Stimulated activated CD4-positive, alpha-beta T cell treated with anti-CD3 and anti-CD28 coated beads, Interleukin-4, amount 100 ng/mL, for 4 hours (primary cell): Measurements from ENCODE around the gene ZNRF2.
"Not testable (repeated sequence)": the region's sequence is repeated elsewhere in the genome, so short reads cannot be mapped to it uniquely, and the experiment has no call there.

Source experiments
- DNase-seq, 2 experiments: peaks; one replicate each; pipeline ENCODE4 v3.0.0-alpha.2; 2020

ZNRF2 gene

GRCh38 chr7:30263090-30263710 is 21.2 kb upstream of the ZNRF2 start:
- no peak for DNase-seq

- DNase-seq, result no peak
These were observed 20.3 kb upstream of the ZNRF2 start for GRCh38 chr7:30264052-30264451.

- DNase-seq, result not testable (repeated sequence)
These were observed 19.2 kb upstream of the ZNRF2 start for GRCh38 chr7:30265189-30265588.

- no peak for DNase-seq
These were observed 17.7 kb upstream of the ZNRF2 start for GRCh38 chr7:30266686-30267085.

GRCh38 chr7:30268586-30268985 is 15.8 kb upstream of the ZNRF2 start:
- DNase-seq, result no peak

GRCh38 chr7:30269490-30269889 is 14.9 kb upstream of the ZNRF2 start:
- no peak for DNase-seq

GRCh38 chr7:30270921-30271320 is 13.5 kb upstream of the ZNRF2 start:
- no peak for DNase-seq

- DNase-seq, result no peak
These were observed 12.3 kb upstream of the ZNRF2 start for GRCh38 chr7:30272126-30272525.

GRCh38 chr7:30273552-30273951 is 10.8 kb upstream of the ZNRF2 start:
- DNase-seq, result no peak

GRCh38 chr7:30274641-30275040 is 9.8 kb upstream of the ZNRF2 start:
- DNase-seq, result no peak

GRCh38 chr7:30276203-30276900 is 8.0 kb upstream of the ZNRF2 start:
- peak; percentile 5 to 39 for DNase-seq

GRCh38 chr7:30278376-30278775 is 6.0 kb upstream of the ZNRF2 start:
- no peak for DNase-seq

GRCh38 chr7:30278849-30279652 is 5.3 kb upstream of the ZNRF2 start:
- no peak for DNase-seq

- no peak for DNase-seq
These were observed 4.8 kb upstream of the ZNRF2 start for GRCh38 chr7:30279653-30279904.

- DNase-seq, result no peak
These were observed 3.8 kb upstream of the ZNRF2 start for GRCh38 chr7:30280631-30281030.

- no peak for DNase-seq
These were observed 3.1 kb upstream of the ZNRF2 start for GRCh38 chr7:30281263-30281662.

- no peak for DNase-seq
These were observed 2.6 kb upstream of the ZNRF2 start for GRCh38 chr7:30281791-30282190.

GRCh38 chr7:30282735-30283134 is 1.7 kb upstream of the ZNRF2 start:
- DNase-seq, result no peak

- peak; percentile 19 to 39 for DNase-seq
These were observed 704 bp downstream of the ZNRF2 start for GRCh38 chr7:30285067-30285535.

- DNase-seq, result peak; percentile 26 to 27
These were observed 1.3 kb downstream of the ZNRF2 start for GRCh38 chr7:30285536-30286284.

- DNase-seq, result no peak
These were observed 2.4 kb downstream of the ZNRF2 start for GRCh38 chr7:30286749-30287148.

GRCh38 chr7:30287625-30288024 is 3.2 kb downstream of the ZNRF2 start:
- not testable (repeated sequence) for DNase-seq

GRCh38 chr7:30289634-30290033 is 5.2 kb downstream of the ZNRF2 start:
- not testable (repeated sequence) for DNase-seq
